ENCODE results near the gene PRDX3.

GRCh38 chr10:119138346-119139306 lies 40.0 kb downstream of the PRDX3 start:
- no peak for TF ChIP-seq CTCF (IDR thresholded peaks at IDR 0.05)
- TF ChIP-seq POLR2A (IDR thresholded peaks at IDR 0.05): no peak
- TF ChIP-seq POLR2AphosphoS5 (IDR thresholded peaks at IDR 0.05): no peak
- no peak for TF ChIP-seq EP300 (IDR thresholded peaks at IDR 0.05)

Data from suprapubic skin (tissue), 4 donors.